ENCODE data around the gene CSDE1.
"Not testable (repeated sequence)": the region's sequence is repeated elsewhere in the genome, so short reads cannot be mapped to it uniquely, and the experiment has no call there.

GRCh38 chr1:114786440-114786839, 28.7 kb upstream of the CSDE1 start:
- TF ChIP-seq CTCF, POLR2A (IDR thresholded peaks at IDR 0.05): not testable (repeated sequence)
